ENCODE data around the gene ZBTB16. TPM values are rescaled to one million over a fixed set of nuclear protein-coding genes. Genes with fewer than 3 reads are reported as not detected.

ZBTB16 gene
- polyA plus RNA-seq, 1 donor (not counting 4 experiments of a cell fraction or from before 2014, with no cell fraction given): 0.18 TPM

DNA sequence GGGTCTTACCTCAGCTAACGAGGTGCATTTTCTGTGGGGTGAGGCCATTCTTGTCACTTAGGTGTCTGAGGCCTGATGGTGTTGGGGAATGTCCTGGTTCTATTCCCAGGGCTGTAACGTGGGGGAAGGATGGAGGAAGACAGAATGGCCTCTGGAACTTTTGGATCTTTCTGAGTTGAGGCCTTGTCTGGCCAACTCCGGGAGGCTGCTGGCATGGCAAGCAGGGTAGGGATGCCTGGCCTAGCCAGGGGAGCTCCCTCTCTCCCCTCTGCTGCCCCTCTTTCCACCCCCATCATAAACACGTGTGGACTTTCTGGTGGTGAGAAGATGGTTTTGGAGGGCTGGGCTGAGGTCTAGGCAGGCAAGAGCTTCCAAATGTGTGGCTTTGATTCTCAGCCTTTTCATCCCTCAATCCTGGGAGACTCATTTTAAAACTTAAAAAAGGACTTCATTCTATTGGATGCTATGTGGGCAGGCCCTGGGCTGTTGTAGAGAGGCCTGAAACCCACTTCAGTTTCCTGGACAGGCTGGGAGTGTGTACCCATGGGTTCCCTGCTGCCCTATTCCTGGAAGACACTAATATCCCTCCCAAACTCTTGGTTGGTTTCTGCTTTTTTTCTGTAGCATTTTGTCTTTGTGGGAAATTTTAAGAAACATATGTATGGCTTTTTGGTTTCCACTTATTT is 30.9 kb downstream of the ZBTB16 start:
- Histone ChIP-seq H4K20me1 (ENCODE audit: control insufficient read depth, extremely low read depth, insufficient read depth, low read length) (no peaks in the 10 kb centered on the region), H3K36me3 (ENCODE audit: control insufficient read depth in 2 of 2, extremely low read depth in 1 of 2, insufficient read depth in 2 of 2, low read length in 2 of 2) (no peaks in the 10 kb centered on the region), H3K4me1 (ENCODE audit: control insufficient read depth, extremely low read depth, insufficient read depth, low read length) (no peaks in the 10 kb centered on the region), H3K9ac (ENCODE audit: control insufficient read depth, extremely low read depth, insufficient read depth, low read length) (no peak overlapping the region), H2AFZ (ENCODE audit: control insufficient read depth, low read length) (no peak overlapping the region), H3K79me2 (ENCODE audit: control insufficient read depth, insufficient read depth, low read length) (no peaks in the 10 kb centered on the region), H3K27me3 (ENCODE audit: control insufficient read depth, extremely low read depth, insufficient read depth, low read length) (peaks cover 9% of the 10 kb centered on the region), H3K27ac (ENCODE audit: control insufficient read depth, insufficient read depth, low read length) (no peak overlapping the region), H3K4me2 (ENCODE audit: control insufficient read depth, extremely low read depth, insufficient read depth, low read depth, low read length) (no peak overlapping the region), H3K9me3 (ENCODE audit: control insufficient read depth, low read depth, low read length) (no peaks in the 10 kb centered on the region), H3K9me1 (ENCODE audit: control insufficient read depth, extremely low read depth, insufficient read depth, low read length) (no peaks in the 10 kb centered on the region), H3K4me3 (ENCODE audit: control insufficient read depth in 2 of 3, extremely low read depth in 1 of 3, insufficient read depth in 2 of 3, low read depth in 1 of 3, low read length in 3 of 3) (no peak overlapping the region)
- FAIRE-seq: no peak
- dilution Hi-C loops (cut with MboI; ENCODE audit: extremely low pct_ligation_motif_present, low sequenced_read_pairs): no loop called here
- DNase-seq (ENCODE audit: low read depth, low spot score): no peak
- TF ChIP-seq, protein P1, sequence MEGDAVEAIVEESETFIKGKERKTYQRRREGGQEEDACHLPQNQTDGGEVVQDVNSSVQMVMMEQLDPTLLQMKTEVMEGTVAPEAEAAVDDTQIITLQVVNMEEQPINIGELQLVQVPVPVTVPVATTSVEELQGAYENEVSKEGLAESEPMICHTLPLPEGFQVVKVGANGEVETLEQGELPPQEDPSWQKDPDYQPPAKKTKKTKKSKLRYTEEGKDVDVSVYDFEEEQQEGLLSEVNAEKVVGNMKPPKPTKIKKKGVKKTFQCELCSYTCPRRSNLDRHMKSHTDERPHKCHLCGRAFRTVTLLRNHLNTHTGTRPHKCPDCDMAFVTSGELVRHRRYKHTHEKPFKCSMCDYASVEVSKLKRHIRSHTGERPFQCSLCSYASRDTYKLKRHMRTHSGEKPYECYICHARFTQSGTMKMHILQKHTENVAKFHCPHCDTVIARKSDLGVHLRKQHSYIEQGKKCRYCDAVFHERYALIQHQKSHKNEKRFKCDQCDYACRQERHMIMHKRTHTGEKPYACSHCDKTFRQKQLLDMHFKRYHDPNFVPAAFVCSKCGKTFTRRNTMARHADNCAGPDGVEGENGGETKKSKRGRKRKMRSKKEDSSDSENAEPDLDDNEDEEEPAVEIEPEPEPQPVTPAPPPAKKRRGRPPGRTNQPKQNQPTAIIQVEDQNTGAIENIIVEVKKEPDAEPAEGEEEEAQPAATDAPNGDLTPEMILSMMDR (optimal IDR thresholded peaks at IDR 0.05 in 1 of 3, IDR thresholded peaks at IDR 0.05 in 1 of 3, conservative IDR thresholded peaks at IDR 0.05 in 1 of 3; ENCODE audit: extremely low read depth in 1 of 3, insufficient read depth in 2 of 3, low read length in 3 of 3): no peak

DNA sequence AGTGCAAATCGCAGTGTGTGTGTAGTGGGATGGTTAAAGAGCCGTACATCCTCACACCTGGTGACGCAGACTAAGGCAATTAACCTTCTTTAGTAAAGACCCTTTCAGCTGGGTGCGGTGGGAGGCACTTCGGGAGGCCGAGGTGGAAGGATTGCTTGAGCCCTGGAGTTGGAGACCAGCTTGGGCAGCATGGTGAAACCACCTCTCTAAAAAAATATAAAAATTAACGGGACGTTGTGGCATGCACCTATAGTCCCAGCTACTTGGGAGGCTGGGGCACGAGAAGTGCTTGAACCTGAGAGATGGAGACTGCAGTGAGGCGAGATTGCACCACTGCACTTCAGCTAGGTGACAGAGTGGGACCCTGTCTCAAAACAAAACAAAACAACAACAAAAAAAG is 31.5 kb downstream of the ZBTB16 start:
- TF ChIP-seq, protein P1 (optimal IDR thresholded peaks at IDR 0.05 in 1 of 3, IDR thresholded peaks at IDR 0.05 in 1 of 3, conservative IDR thresholded peaks at IDR 0.05 in 1 of 3; ENCODE audit: extremely low read depth in 1 of 3, insufficient read depth in 2 of 3, low read length in 3 of 3): no peak
- TF ChIP-seq EZH2 (IDR thresholded peaks at IDR 0.05; ENCODE audit: low read length): no peak
- H3K4me1 ChIP-seq (ENCODE audit: control insufficient read depth, extremely low read depth, insufficient read depth, low read length): no peaks in the 10 kb centered on the region
- no peak overlapping the region for H3K9ac ChIP-seq (ENCODE audit: control insufficient read depth, extremely low read depth, insufficient read depth, low read length)
- FAIRE-seq (no peak), DNase-seq (ENCODE audit: low read depth, low spot score) (no peak)
- no peaks in the 10 kb centered on the region for H3K9me1 ChIP-seq (ENCODE audit: control insufficient read depth, extremely low read depth, insufficient read depth, low read length)
- no peak overlapping the region for H2AFZ ChIP-seq (ENCODE audit: control insufficient read depth, low read length)
- H3K27ac ChIP-seq (ENCODE audit: control insufficient read depth, insufficient read depth, low read length): no peak overlapping the region
- no peaks in the 10 kb centered on the region for H3K79me2 ChIP-seq (ENCODE audit: control insufficient read depth, insufficient read depth, low read length)
- H3K36me3 ChIP-seq (ENCODE audit: control insufficient read depth in 2 of 2, extremely low read depth in 1 of 2, insufficient read depth in 2 of 2, low read length in 2 of 2): no peaks in the 10 kb centered on the region
- no peak overlapping the region for H3K4me2 ChIP-seq (ENCODE audit: control insufficient read depth, extremely low read depth, insufficient read depth, low read depth, low read length)
- no peaks in the 10 kb centered on the region for H3K9me3 ChIP-seq (ENCODE audit: control insufficient read depth, low read depth, low read length)
- no peaks in the 10 kb centered on the region for H4K20me1 ChIP-seq (ENCODE audit: control insufficient read depth, extremely low read depth, insufficient read depth, low read length)
- peaks cover 9% of the 10 kb centered on the region for H3K27me3 ChIP-seq (ENCODE audit: control insufficient read depth, extremely low read depth, insufficient read depth, low read length)
- H3K4me3 ChIP-seq (ENCODE audit: control insufficient read depth in 2 of 3, extremely low read depth in 1 of 3, insufficient read depth in 2 of 3, low read depth in 1 of 3, low read length in 3 of 3): no peak overlapping the region
- dilution Hi-C loops (cut with MboI; ENCODE audit: extremely low pct_ligation_motif_present, low sequenced_read_pairs): no loop called here
